Cardiac muscle cell (in vitro differentiated cells and primary cell): ENCODE measurements around the gene SRSF5. TPM values are rescaled to one million over a fixed set of nuclear protein-coding genes. Genes with fewer than 3 reads are reported as not detected.
A peak's percentile ranks its signal among the peaks of the same experiment; 100 is the strongest.

Experiments used
- DNase-seq, 2 donors: peaks; one replicate each; pipeline versions ENCODE4 v3.0.0 to v3.0.0-alpha.2; 2010 to 2017; ENCODE audit warnings: low read depth in 1 of 2, low spot score in 1 of 2
- H3K27ac ChIP-seq: fragments of 200-600 bp; sonication (generic); 2 replicates; pipeline ENCODE4 v1.5.1; 2016
- H3K27me3 ChIP-seq: fragments of 200-600 bp; sonication (generic); 2 replicates; pipeline ENCODE4 v1.6.0; 2016; ENCODE audit warnings: control low read depth
- H3K36me3 ChIP-seq: fragments of 200-600 bp; sonication (generic); 2 replicates; pipeline ENCODE4 v1.5.1; 2016; ENCODE audit warnings: control low read depth
- H3K4me1 ChIP-seq: fragments of 200-600 bp; sonication (generic); 2 replicates; pipeline ENCODE4 v1.8.1; 2017; ENCODE audit warnings: low read depth, mild to moderate bottlenecking, mixed run types
- H3K4me3 ChIP-seq: fragments of 200-600 bp; sonication (generic); 2 replicates; pipeline ENCODE4 v1.5.1; 2016; ENCODE audit warnings: mild to moderate bottlenecking
- H3K9me3 ChIP-seq: fragments of 200-600 bp; sonication (generic); 2 replicates; pipeline ENCODE4 v1.5.1; 2017; ENCODE audit warnings: low read depth, mild to moderate bottlenecking, control low read depth
- CTCF ChIP-seq: IDR thresholded peaks from 2 replicates; pipeline ENCODE4 v1.5.1; 2012; ENCODE audit warnings: low read depth, mild to moderate bottlenecking, low read length
- polyA plus RNA-seq: library from polyadenylated mRNA; unstranded; fragments of >200 nt; fragmentation: Nextera tagmentation; extraction: Ambion mirVana; gene quantifications from 2 replicates; pipeline ENCODE4 v1.2.1, GENCODE V29; 2016
- total RNA-seq: library from RNA; depleted of rRNA; stranded (reverse); fragments of >200 nt; gene quantifications from 2 replicates; pipeline ENCODE4 v1.2.3, GENCODE V29; 2016

Gene SRSF5
- total and polyA plus RNA-seq, 2 experiments from 2014 or later: 566 to 687 TPM

- Histone ChIP-seq H3K27ac (peak overlapping the region; percentile 99), H3K9me3 (no peaks in the 10 kb centered on the region), H3K4me1 (peaks cover 10% of the 10 kb centered on the region), H3K27me3 (peaks cover 3% of the 10 kb centered on the region), H3K4me3 (peak overlapping the region; percentile 89), H3K36me3 (peaks cover 46% of the 10 kb centered on the region)
- peak; percentile 95 to 96 for DNase-seq
- TF ChIP-seq CTCF: no peak
These were observed 542 bp downstream of the SRSF5 start for GRCh38 chr14:69767369-69767999.

GRCh38 chr14:69768873-69769272 is 1.9 kb downstream of the SRSF5 start:
- Histone ChIP-seq H3K27ac (no peak overlapping the region), H3K9me3 (no peaks in the 10 kb centered on the region), H3K4me1 (peaks cover 10% of the 10 kb centered on the region), H3K4me3 (peak overlapping the region; percentile 2), H3K36me3 (peaks cover 57% of the 10 kb centered on the region), H3K27me3 (peaks cover 1% of the 10 kb centered on the region)
- TF ChIP-seq CTCF: no peak
- no peak for DNase-seq

- Histone ChIP-seq H3K36me3 (peaks cover 62% of the 10 kb centered on the region), H3K27me3 (no peaks in the 10 kb centered on the region), H3K27ac (no peak overlapping the region), H3K9me3 (no peaks in the 10 kb centered on the region), H3K4me1 (peaks cover 10% of the 10 kb centered on the region), H3K4me3 (no peak overlapping the region)
- DNase-seq: no peak
- TF ChIP-seq CTCF: no peak
These were observed 2.7 kb downstream of the SRSF5 start for GRCh38 chr14:69769623-69770022.

- Histone ChIP-seq H3K27me3 (no peaks in the 10 kb centered on the region), H3K9me3 (no peaks in the 10 kb centered on the region), H3K4me1 (peaks cover 10% of the 10 kb centered on the region), H3K27ac (no peak overlapping the region), H3K4me3 (no peak overlapping the region), H3K36me3 (peaks cover 70% of the 10 kb centered on the region)
- TF ChIP-seq CTCF: no peak
- DNase-seq: no peak
These were observed 3.6 kb downstream of the SRSF5 start for GRCh38 chr14:69770559-69770958.

- no peak for DNase-seq
- no peak overlapping the region for H3K4me3 ChIP-seq
These were observed 4.2 kb downstream of the SRSF5 start for GRCh38 chr14:69771136-69771535.

More at GRCh38 chr14:69771136-69771535, 4.2 kb downstream of the SRSF5 start:
- Histone ChIP-seq H3K36me3 (peaks cover 76% of the 10 kb centered on the region), H3K27ac (no peak overlapping the region), H3K27me3 (no peaks in the 10 kb centered on the region), H3K4me1 (peaks cover 10% of the 10 kb centered on the region), H3K9me3 (no peaks in the 10 kb centered on the region)
- no peak for TF ChIP-seq CTCF
